AG08395 (cell line): ENCODE results near the gene PKP4.
A peak's percentile ranks its signal among the peaks of the same experiment; 100 is the strongest.
"Not testable (repeated sequence)": the region's sequence is repeated elsewhere in the genome, so short reads cannot be mapped to it uniquely, and the experiment has no call there.

Experiments used
- DNase-seq: peaks from one replicate; pipeline ENCODE4 v3.0.0; 2012; ENCODE audit warnings: mixed read lengths, low spot score

The PKP4 gene

GRCh38 chr2:158456309-158457066 lies at the start of gene PKP4, which contains the start of gene CCDC148:
PKP4 (plus strand) TSS chr2:158456952; CDS start chr2:158533185, 76,233 bp downstream.
CCDC148 (minus strand) TSS chr2:158456753; CDS start chr2:158456439, 314 bp downstream.
- DNase-seq: peak; percentile 98

- no peak for DNase-seq
Observed at GRCh38 chr2:158407031-158407430, 49.7 kb upstream of the PKP4 start.

- no peak for DNase-seq
Observed at GRCh38 chr2:158410132-158410531, 46.6 kb upstream of the PKP4 start.

GRCh38 chr2:158411748-158412147 lies 45.0 kb upstream of the PKP4 start:
- DNase-seq: no peak

GRCh38 chr2:158412206-158412605 lies 44.5 kb upstream of the PKP4 start:
- peak; percentile 50 for DNase-seq

GRCh38 chr2:158413581-158413980 lies 43.2 kb upstream of the PKP4 start:
- no peak for DNase-seq

GRCh38 chr2:158414538-158414937 lies 42.2 kb upstream of the PKP4 start:
- DNase-seq: peak; percentile 63

- no peak for DNase-seq
Observed at GRCh38 chr2:158432117-158432516, 24.6 kb upstream of the PKP4 start.

GRCh38 chr2:158433716-158434115 lies 23.0 kb upstream of the PKP4 start:
- not testable (repeated sequence) for DNase-seq

GRCh38 chr2:158439062-158439461 lies 17.7 kb upstream of the PKP4 start:
- DNase-seq: not testable (repeated sequence)

- no peak for DNase-seq
Observed at GRCh38 chr2:158443606-158444005, 13.1 kb upstream of the PKP4 start.

GRCh38 chr2:158457092-158457825 lies 507 bp downstream of the PKP4 start:
- peak; percentile 46 for DNase-seq

GRCh38 chr2:158457826-158458616 lies 1.3 kb downstream of the PKP4 start:
- DNase-seq: peak; percentile 66

- DNase-seq: no peak
Observed at GRCh38 chr2:158458617-158458920, 1.8 kb downstream of the PKP4 start.

GRCh38 chr2:158459161-158460003 lies 2.6 kb downstream of the PKP4 start:
- no peak for DNase-seq

GRCh38 chr2:158460632-158461297 lies 4.0 kb downstream of the PKP4 start:
- DNase-seq: no peak

- DNase-seq: no peak
Observed at GRCh38 chr2:158463496-158464095, 6.8 kb downstream of the PKP4 start.

- DNase-seq: peak; percentile 19
Observed at GRCh38 chr2:158464426-158465281, 7.9 kb downstream of the PKP4 start.

- DNase-seq: no peak
Observed at GRCh38 chr2:158467248-158467647, 10.5 kb downstream of the PKP4 start.

GRCh38 chr2:158472829-158473228 lies 16.1 kb downstream of the PKP4 start:
- not testable (repeated sequence) for DNase-seq
